H1 (cell line): ENCODE measurements around the gene PRKCA.

Experiments used
- CBX5 ChIP-seq: fragments of 300-800, 300-1000 bp; sonication (generic); IDR thresholded peaks from 2 replicates; pipeline ENCODE4 v1.7.1; 2016; ENCODE audit warnings: antibody characterized with exemption, low read length, low read depth
- CHD1 ChIP-seq: IDR thresholded peaks from 2 replicates; pipeline ENCODE4 v1.6.1; 2012; ENCODE audit warnings: low read depth, low read length, improper control_type of control experiment
- CTCF ChIP-seq, 3 experiments: IDR thresholded peaks; 1 replicate in 2 of 3; 2 replicates in 1 of 3; pipeline versions ENCODE4 v1.5.1 to v1.6.1; 2011; ENCODE audit warnings: low read length in 3 of 3, mild to moderate bottlenecking in 3 of 3, inconsistent platforms in 2 of 3, low read depth in 1 of 3, moderate library complexity in 1 of 3; ENCODE audit not compliant: insufficient read depth in 1 of 3; ENCODE audit errors: control extremely low read depth in 1 of 3
- EP300 ChIP-seq, 2 experiments: IDR thresholded peaks; 1 replicate in 1 of 2; 2 replicates in 1 of 2; pipeline ENCODE4 v1.6.1; 2011 to 2012; ENCODE audit warnings: low read depth in 2 of 2, low read length in 2 of 2, mild to moderate bottlenecking in 2 of 2, borderline replicate concordance in 1 of 2, inconsistent platforms in 1 of 2, moderate library complexity in 1 of 2
- NRF1 ChIP-seq: IDR thresholded peaks from 2 replicates; pipeline ENCODE4 v1.6.1; 2011; ENCODE audit warnings: mild to moderate bottlenecking, low read depth, low read length, improper control_type of control experiment
- POLR2A ChIP-seq, 2 experiments: IDR thresholded peaks; 1 replicate in 1 of 2; 2 replicates in 1 of 2; pipeline ENCODE4 v1.6.1; 2011; ENCODE audit warnings: low read depth in 2 of 2, low read length in 2 of 2, mild to moderate bottlenecking in 2 of 2; ENCODE audit errors: control extremely low read depth in 1 of 2
- SP1 ChIP-seq: IDR thresholded peaks from 2 replicates; pipeline ENCODE4 v1.6.1; 2011; ENCODE audit warnings: low read depth, low read length
- SP4 ChIP-seq: IDR thresholded peaks from 2 replicates; pipeline ENCODE4 v1.6.1; 2012; ENCODE audit warnings: low read length, inconsistent platforms

DNA sequence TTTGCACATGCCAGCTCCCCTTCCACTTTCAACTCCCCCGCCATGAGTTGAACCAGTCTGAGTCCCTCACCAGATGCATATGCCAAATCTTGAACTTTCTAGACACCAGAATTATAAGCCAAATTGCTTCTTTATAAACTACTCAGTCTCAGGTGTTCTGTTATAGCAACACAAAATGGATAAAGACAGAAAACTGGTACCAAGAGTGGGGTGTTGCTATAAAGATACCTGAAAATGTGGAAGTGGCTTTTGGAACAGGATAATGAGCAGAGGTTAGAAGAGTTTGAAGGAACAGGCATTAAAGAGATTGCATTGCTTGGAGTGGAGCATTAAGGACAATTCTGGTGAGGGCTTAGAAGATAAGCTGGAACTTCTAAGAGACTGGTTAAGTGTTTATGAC, 515.3 kb downstream of the PRKCA start:
- TF ChIP-seq POLR2A (IDR thresholded peaks at IDR 0.05; ENCODE audit: control extremely low read depth in 1 of 2, low read depth in 2 of 2, low read length in 2 of 2) (no peak), CHD1 (no peak), EP300 (IDR thresholded peaks at IDR 0.05; ENCODE audit: borderline replicate concordance in 1 of 2, low read depth in 2 of 2, low read length in 2 of 2) (no peak), SP1 (no peak), SP4 (no peak), CBX5 (no peak), NRF1 (no peak), CTCF (IDR thresholded peaks at IDR 0.05; ENCODE audit: control extremely low read depth in 1 of 3, insufficient read depth in 1 of 3, low read depth in 1 of 3, low read length in 3 of 3) (no peak)
